Right atrium auricular region (tissue), 2 donors: ENCODE results near the gene LTBP3. TPM values are rescaled to one million over a fixed set of nuclear protein-coding genes. Genes with fewer than 3 reads are reported as not detected.

ENCODE experiments used
- DNase-seq: peaks from one replicate; pipeline ENCODE4 v3.0.0-alpha.2; 2019; ENCODE audit warnings: low spot score
- H3K27ac ChIP-seq, 2 donors: fragments of 200-600 bp; sonication (generic); 1 replicate in 1 of 2; 2 replicates in 1 of 2; pipeline ENCODE4 v1.5.1; 2016 to 2019
- H3K27me3 ChIP-seq, 2 donors: fragments of 200-600 bp; sonication (generic); one replicate each; pipeline versions ENCODE4 v1.5.1 to v1.6.0; 2017 to 2019
- H3K36me3 ChIP-seq: fragments of 200-600 bp; sonication (generic); one replicate; pipeline ENCODE4 v1.5.1; 2016
- H3K4me1 ChIP-seq, 2 donors: fragments of 200-600 bp; sonication (generic); one replicate each; pipeline versions ENCODE4 v1.5.1 to v1.6.0; 2017 to 2019
- H3K4me3 ChIP-seq, 2 donors: fragments of 200-600 bp; sonication (generic); 1 replicate in 1 of 2; 2 replicates in 1 of 2; pipeline ENCODE4 v1.5.1; 2017 to 2019; ENCODE audit warnings: mild to moderate bottlenecking in 1 of 2, moderate library complexity in 1 of 2
- H3K9me3 ChIP-seq, 2 donors: fragments of 200-600 bp; sonication (generic); one replicate each; pipeline ENCODE4 v1.5.1; 2019
- total RNA-seq, 2 donors: library from RNA; depleted of rRNA; stranded (reverse); fragments of >200 nt; gene quantifications; one replicate each; pipeline ENCODE4 v1.1.0, GENCODE V29; 2016
- TF ChIP-seq, protein P1 (sequence below), 2 donors: fragments of 200-600 bp; sonication (generic); IDR thresholded peaks; one replicate each; pipeline ENCODE4 v1.5.1; 2019; ENCODE audit warnings: antibody characterized with exemption in 2 of 2

LTBP3 gene
- total RNA-seq, 2 donors from 2014 or later: 114 to 161 TPM

- H3K27ac ChIP-seq: peak overlapping the region; percentile 97 to 100
- peak overlapping the region; percentile 75 to 79 for H3K4me3 ChIP-seq
- H3K4me1 ChIP-seq: peaks cover 0 to 32% of the 10 kb centered on the region in 2 donors
- no peaks in the 10 kb centered on the region for H3K27me3 ChIP-seq
- H3K9me3 ChIP-seq: no peaks in the 10 kb centered on the region
- H3K36me3 ChIP-seq: peaks cover 65% of the 10 kb centered on the region
- DNase-seq: no peak
- TF ChIP-seq, protein P1, sequence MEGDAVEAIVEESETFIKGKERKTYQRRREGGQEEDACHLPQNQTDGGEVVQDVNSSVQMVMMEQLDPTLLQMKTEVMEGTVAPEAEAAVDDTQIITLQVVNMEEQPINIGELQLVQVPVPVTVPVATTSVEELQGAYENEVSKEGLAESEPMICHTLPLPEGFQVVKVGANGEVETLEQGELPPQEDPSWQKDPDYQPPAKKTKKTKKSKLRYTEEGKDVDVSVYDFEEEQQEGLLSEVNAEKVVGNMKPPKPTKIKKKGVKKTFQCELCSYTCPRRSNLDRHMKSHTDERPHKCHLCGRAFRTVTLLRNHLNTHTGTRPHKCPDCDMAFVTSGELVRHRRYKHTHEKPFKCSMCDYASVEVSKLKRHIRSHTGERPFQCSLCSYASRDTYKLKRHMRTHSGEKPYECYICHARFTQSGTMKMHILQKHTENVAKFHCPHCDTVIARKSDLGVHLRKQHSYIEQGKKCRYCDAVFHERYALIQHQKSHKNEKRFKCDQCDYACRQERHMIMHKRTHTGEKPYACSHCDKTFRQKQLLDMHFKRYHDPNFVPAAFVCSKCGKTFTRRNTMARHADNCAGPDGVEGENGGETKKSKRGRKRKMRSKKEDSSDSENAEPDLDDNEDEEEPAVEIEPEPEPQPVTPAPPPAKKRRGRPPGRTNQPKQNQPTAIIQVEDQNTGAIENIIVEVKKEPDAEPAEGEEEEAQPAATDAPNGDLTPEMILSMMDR (IDR thresholded peaks at IDR 0.05): no peak
These were observed 56.5 kb downstream of the LTBP3 start for GRCh38 chr11:65501472-65502273.

- TF ChIP-seq, protein P1 (IDR thresholded peaks at IDR 0.05): no peak
- H3K4me3 ChIP-seq: peak overlapping the region; percentile 75 to 79
- H3K36me3 ChIP-seq: peaks cover 60% of the 10 kb centered on the region
- DNase-seq: no peak
- no peaks in the 10 kb centered on the region for H3K9me3 ChIP-seq
- H3K27ac ChIP-seq: peak overlapping the region; percentile 97 to 100
- H3K4me1 ChIP-seq: peaks cover 0 to 32% of the 10 kb centered on the region in 2 donors
- H3K27me3 ChIP-seq: no peaks in the 10 kb centered on the region
These were observed 57.0 kb downstream of the LTBP3 start for GRCh38 chr11:65501186-65501471.

GRCh38 chr11:65500387-65501185, 57.6 kb downstream of the LTBP3 start:
- H3K27me3 ChIP-seq: no peaks in the 10 kb centered on the region
- no peaks in the 10 kb centered on the region for H3K9me3 ChIP-seq
- H3K4me1 ChIP-seq: peaks cover 0 to 32% of the 10 kb centered on the region in 2 donors
- TF ChIP-seq, protein P1 (IDR thresholded peaks at IDR 0.05): no peak
- peak overlapping the region; percentile 97 to 100 for H3K27ac ChIP-seq
- peaks cover 54% of the 10 kb centered on the region for H3K36me3 ChIP-seq
- no peak for DNase-seq
- H3K4me3 ChIP-seq: peak overlapping the region; percentile 75 to 79

- no peaks in the 10 kb centered on the region for H3K9me3 ChIP-seq
- H3K4me3 ChIP-seq: peak overlapping the region; percentile 75 to 79
- H3K36me3 ChIP-seq: peaks cover 47% of the 10 kb centered on the region
- TF ChIP-seq, protein P1 (IDR thresholded peaks at IDR 0.05): no peak
- H3K27me3 ChIP-seq: no peaks in the 10 kb centered on the region
- peak overlapping the region; percentile 97 to 100 for H3K27ac ChIP-seq
- DNase-seq: no peak
- H3K4me1 ChIP-seq: peaks cover 0 to 32% of the 10 kb centered on the region in 2 donors
These were observed 58.3 kb downstream of the LTBP3 start for GRCh38 chr11:65499713-65500386.

- H3K4me1 ChIP-seq: peaks cover 0 to 32% of the 10 kb centered on the region in 2 donors
- H3K27me3 ChIP-seq: no peaks in the 10 kb centered on the region
- DNase-seq: peak; percentile 97
- peak within 1 kb of the TSS; percentile 75 to 79 for H3K4me3 ChIP-seq
- peak within 1 kb of the TSS; percentile 97 to 100 for H3K27ac ChIP-seq
- H3K9me3 ChIP-seq: no peaks in the 10 kb centered on the region
- peaks cover 40% of the 10 kb centered on the region for H3K36me3 ChIP-seq
- TF ChIP-seq, protein P1 (IDR thresholded peaks at IDR 0.05): no peak
These were observed 59.0 kb downstream of the LTBP3 start, which contains the start of gene MALAT1 for GRCh38 chr11:65498977-65499712. Gene MALAT1, plus strand, starts transcription at chr11:65499045.
